Transverse colon (tissue), 4 donors: ENCODE results near the gene DGKH.

Experiments used
- CTCF ChIP-seq, 5 experiments: fragments of 200-600 bp in 3 of 5; fragments of 450-650 bp in 2 of 5; sonication (generic) in 3 of 5; IDR thresholded peaks; 1 replicate in 2 of 5; 2 replicates in 3 of 5; pipeline ENCODE4 v1.5.1; 2016 to 2017; ENCODE audit warnings: antibody characterized with exemption in 5 of 5, inconsistent platforms in 3 of 5, mild to moderate bottlenecking in 2 of 5, moderate library complexity in 1 of 5
- EP300 ChIP-seq: sonication (generic); formaldehyde crosslinking; IDR thresholded peaks from one replicate; pipeline ENCODE4 v1.6.1; 2017; ENCODE audit warnings: antibody characterized with exemption, low read depth
- POLR2A ChIP-seq: fragments of 450-650 bp; IDR thresholded peaks from one replicate; pipeline ENCODE4 v1.6.1; 2016; ENCODE audit warnings: antibody characterized with exemption, mild to moderate bottlenecking, moderate library complexity
- POLR2AphosphoS5 ChIP-seq, 3 donors: sonication (generic); formaldehyde crosslinking; IDR thresholded peaks; one replicate each; pipeline ENCODE4 v1.6.1; 2016; ENCODE audit warnings: antibody characterized with exemption in 3 of 3

- TF ChIP-seq CTCF (IDR thresholded peaks at IDR 0.05) (no peak), POLR2A (no peak), EP300 (no peak), POLR2AphosphoS5 (IDR thresholded peaks at IDR 0.05) (no peak)
These were observed 38.1 kb downstream of the DGKH start for GRCh38 chr13:42086582-42086981.
